Upper lobe of left lung (tissue), 6 donors: Measurements from ENCODE around the gene UGT1A4. TPM values are rescaled to one million over a fixed set of nuclear protein-coding genes. Genes with fewer than 3 reads are reported as not detected.
"Not testable (repeated sequence)": the region's sequence is repeated elsewhere in the genome, so short reads cannot be mapped to it uniquely, and the experiment has no call there.

Experiments used
- ATAC-seq, 2 donors: fragments of 200-7000 bp; cut with Tn5 transposase; one replicate each; pipeline ENCODE4 v1.9.1; 2022; ENCODE audit warnings: mild to moderate bottlenecking in 2 of 2, moderate library complexity in 2 of 2; ENCODE audit not compliant: low FRiP score in 2 of 2
- DNase-seq, 2 donors: peaks; one replicate each; pipeline ENCODE4 v3.0.0-alpha.2; 2019 to 2020
- H3K27ac ChIP-seq, 4 donors: fragments of 200-600 bp; sonication (generic); one replicate each; pipeline ENCODE4 v1.5.1; 2016 to 2019
- H3K27me3 ChIP-seq, 4 donors: fragments of 200-600 bp; sonication (generic); one replicate each; pipeline ENCODE4 v1.5.1; 2017 to 2019
- H3K36me3 ChIP-seq, 4 donors: fragments of 200-600 bp; sonication (generic); one replicate each; pipeline ENCODE4 v1.5.1; 2016 to 2019
- H3K4me1 ChIP-seq, 4 donors: fragments of 200-600 bp; sonication (generic); one replicate each; pipeline ENCODE4 v1.5.1; 2018 to 2019
- H3K4me3 ChIP-seq, 4 donors: fragments of 200-600 bp; sonication (generic); one replicate each; pipeline ENCODE4 v1.5.1; 2017 to 2019; ENCODE audit warnings: mild to moderate bottlenecking in 2 of 4, moderate library complexity in 1 of 4
- H3K9me3 ChIP-seq, 4 donors: fragments of 200-600 bp; sonication (generic); one replicate each; pipeline ENCODE4 v1.5.1; 2018 to 2019
- CTCF ChIP-seq, 6 experiments: fragments of 450-650 bp in 4 of 6; fragments of 200-600 bp in 2 of 6; sonication (generic) in 2 of 6; IDR thresholded peaks; one replicate each; pipeline ENCODE4 v1.5.1; 2016 to 2019; ENCODE audit warnings: antibody characterized with exemption in 6 of 6
- EP300 ChIP-seq, 4 donors: sonication (generic); formaldehyde crosslinking; IDR thresholded peaks; one replicate each; pipeline ENCODE4 v1.5.1; 2017; ENCODE audit warnings: antibody characterized with exemption in 4 of 4, control low read depth in 2 of 4
- POLR2A ChIP-seq, 4 donors: fragments of 450-650 bp; IDR thresholded peaks; one replicate each; pipeline ENCODE4 v1.5.1; 2016 to 2017; ENCODE audit warnings: antibody characterized with exemption in 4 of 4, mild to moderate bottlenecking in 2 of 4
- POLR2AphosphoS5 ChIP-seq, 2 donors: sonication (generic); formaldehyde crosslinking; IDR thresholded peaks; one replicate each; pipeline ENCODE4 v1.5.1; 2017; ENCODE audit warnings: antibody characterized with exemption in 2 of 2
- WGBS, 2 donors: methylation state at CpG; one replicate each; pipeline ENCODE4 v1.1.5; 2017 to 2018; 5-methylcytosine and 5-hydroxymethylcytosine counted together
- total RNA-seq, 6 donors: library from RNA; depleted of rRNA in 4 of 6; stranded (reverse); fragments of >200 nt in 4 of 6; gene quantifications; one replicate each; pipeline versions ENCODE4 v1.1.0 to v1.2.1, GENCODE V29; 2016 to 2021
- donor health status: DM: no; HTN: no; CAD: no; lungs with moderate emphysema.
- donor health status: DM: no; HTN: yes; CAD: no; lungs with severe emphysema.

UGT1A4 gene
- total RNA-seq, 6 donors from 2014 or later: 0.14 to 0.69 (median 0.27) TPM; not detected in 2

GRCh38 chr2:233745073-233745755, 26.7 kb downstream of the UGT1A4 start:
- no peaks in the 10 kb centered on the region for H3K9me3 ChIP-seq
- ATAC-seq: no peak
- WGBS, 2 donors: 77 to 78% methylated on average over 5 of the region's 5 CpGs

GRCh38 chr2:233745838-233746237, 27.3 kb downstream of the UGT1A4 start:
- H3K9me3 ChIP-seq, H3K27me3 ChIP-seq, H3K27ac ChIP-seq, H3K4me3 ChIP-seq, ATAC-seq, DNase-seq, H3K4me1 ChIP-seq, H3K36me3 ChIP-seq: not testable (repeated sequence)
- 70 to 93% methylated on average over 2 of the region's 2 CpGs for WGBS, 2 donors

More at GRCh38 chr2:233745073-233745755, 26.7 kb downstream of the UGT1A4 start:
- TF ChIP-seq CTCF (IDR thresholded peaks at IDR 0.05): no peak
- TF ChIP-seq EP300 (IDR thresholded peaks at IDR 0.05): no peak
- TF ChIP-seq POLR2A (IDR thresholded peaks at IDR 0.05): no peak
- no peak for TF ChIP-seq POLR2AphosphoS5 (IDR thresholded peaks at IDR 0.05)
- H3K4me1 ChIP-seq: no peaks in the 10 kb centered on the region
- no peak for DNase-seq
- no peaks in the 10 kb centered on the region for H3K36me3 ChIP-seq
- H3K27ac ChIP-seq: no peak overlapping the region
- H3K4me3 ChIP-seq: no peak overlapping the region
- H3K27me3 ChIP-seq: no peaks in the 10 kb centered on the region

GRCh38 chr2:233746475-233747282, 28.1 kb downstream of the UGT1A4 start:
- 74 to 75% methylated on average over 10 of the region's 10 CpGs for WGBS, 2 donors
- Histone ChIP-seq H3K4me1 (no peaks in the 10 kb centered on the region), H3K27me3 (no peaks in the 10 kb centered on the region), H3K9me3 (no peaks in the 10 kb centered on the region), H3K27ac (no peak overlapping the region), H3K4me3 (no peak overlapping the region), H3K36me3 (no peaks in the 10 kb centered on the region)
- DNase-seq (no peak), ATAC-seq (no peak)
- no peak for TF ChIP-seq POLR2AphosphoS5 (IDR thresholded peaks at IDR 0.05)
- no peak for TF ChIP-seq CTCF (IDR thresholded peaks at IDR 0.05)
- no peak for TF ChIP-seq EP300 (IDR thresholded peaks at IDR 0.05)
- TF ChIP-seq POLR2A (IDR thresholded peaks at IDR 0.05): no peak

- H3K4me1 ChIP-seq: no peaks in the 10 kb centered on the region
- ATAC-seq (peak in 1 of 2 donors; percentile 28), DNase-seq (peak in 1 of 2 donors; percentile 41)
- 92 to 93% methylated on average over 6 of the region's 6 CpGs for WGBS, 2 donors
- H3K36me3 ChIP-seq: no peaks in the 10 kb centered on the region
- H3K27ac ChIP-seq: no peak overlapping the region
- no peaks in the 10 kb centered on the region for H3K9me3 ChIP-seq
- no peak for TF ChIP-seq POLR2A (IDR thresholded peaks at IDR 0.05)
- no peak for TF ChIP-seq EP300 (IDR thresholded peaks at IDR 0.05)
- no peak for TF ChIP-seq CTCF (IDR thresholded peaks at IDR 0.05)
- no peak for TF ChIP-seq POLR2AphosphoS5 (IDR thresholded peaks at IDR 0.05)
- H3K4me3 ChIP-seq: no peak overlapping the region
- H3K27me3 ChIP-seq: no peaks in the 10 kb centered on the region
Observed at GRCh38 chr2:233747283-233747544, 28.7 kb downstream of the UGT1A4 start.

GRCh38 chr2:233750689-233751088, 32.2 kb downstream of the UGT1A4 start:
- DNase-seq, H3K4me3 ChIP-seq, H3K4me1 ChIP-seq, H3K36me3 ChIP-seq, H3K27me3 ChIP-seq, H3K27ac ChIP-seq, H3K9me3 ChIP-seq, ATAC-seq: not testable (repeated sequence)
- WGBS, 2 donors: 75 to 91% methylated on average over 2 of the region's 2 CpGs

- DNase-seq, H3K4me3 ChIP-seq, H3K27ac ChIP-seq, ATAC-seq, H3K4me1 ChIP-seq, H3K27me3 ChIP-seq, H3K9me3 ChIP-seq, H3K36me3 ChIP-seq: not testable (repeated sequence)
- WGBS, 2 donors: 72 to 84% methylated on average over 2 of the region's 2 CpGs
Observed at GRCh38 chr2:233751212-233752009, 32.9 kb downstream of the UGT1A4 start.
